A673 (cell line): ENCODE measurements around the gene DDI2. TPM values are rescaled to one million over a fixed set of nuclear protein-coding genes. Genes with fewer than 3 reads are reported as not detected.

Experiments
- BruUV-seq: library from RNA; stranded (reverse); fragments of 400-500 nt; replicated peaks from 2 replicates; lab custom pipeline; 2021; lab: Mats Ljungman, UMichigan
- CTCF ChIA-PET: fragments of 300-600 bp; sonication (Branson Sonifier 250); formaldehyde crosslinking; loops from one replicate; lab custom pipeline; 2022; ENCODE audit warnings: antibody characterized with exemption; lab: Charles Lee
- POLR2A ChIA-PET: fragments of 300-600 bp; sonication (Branson Sonifier 250); formaldehyde crosslinking; loops from one replicate; lab custom pipeline; 2022; ENCODE audit warnings: antibody characterized with exemption; ENCODE audit not compliant: low non-redundant PET; lab: Charles Lee
- DNase-seq: peaks from one replicate; pipeline ENCODE4 v3.0.0-alpha.2; 2015; ENCODE audit warnings: low spot score
- H3K27ac ChIP-seq: fragments of 200-600 bp; sonication (generic); 2 replicates; pipeline ENCODE4 v1.5.1; 2016; ENCODE audit warnings: mixed run types, low read depth, mild to moderate bottlenecking, mixed read lengths, antibody characterized with exemption, low read length; ENCODE audit not compliant: poor library complexity, severe bottlenecking
- H3K27me3 ChIP-seq: fragments of 200-600 bp; sonication (generic); replicated peaks from 2 replicates; pipeline ENCODE4 v1.6.1; 2017; ENCODE audit warnings: mixed run types, low read depth, mild to moderate bottlenecking, mixed read lengths, antibody characterized with exemption, low read length; ENCODE audit not compliant: insufficient read depth, poor library complexity
- H3K36me3 ChIP-seq: fragments of 200-600 bp; sonication (generic); 2 replicates; pipeline ENCODE4 v1.6.1; 2016; ENCODE audit warnings: mixed run types, mild to moderate bottlenecking, mixed read lengths, antibody characterized with exemption, low read length; ENCODE audit not compliant: insufficient read depth, poor library complexity, severe bottlenecking
- H3K4me1 ChIP-seq: fragments of 200-600 bp; sonication (generic); 2 replicates; pipeline ENCODE4 v1.6.1; 2017; ENCODE audit warnings: mixed run types, mild to moderate bottlenecking, mixed read lengths, antibody characterized with exemption, low read length; ENCODE audit not compliant: insufficient read depth, poor library complexity, severe bottlenecking
- H3K4me3 ChIP-seq: fragments of 200-600 bp; sonication (generic); 2 replicates; pipeline ENCODE4 v1.5.1; 2016; ENCODE audit warnings: low read depth, mixed run types, mild to moderate bottlenecking, mixed read lengths, low read length; ENCODE audit not compliant: poor library complexity, severe bottlenecking
- H3K9me3 ChIP-seq: fragments of 200-600 bp; sonication (generic); 2 replicates; pipeline ENCODE4 v1.6.1; 2016; ENCODE audit warnings: mixed run types, low read depth, mild to moderate bottlenecking, mixed read lengths, antibody characterized with exemption, low read length; ENCODE audit not compliant: poor library complexity, severe bottlenecking
- CTCF ChIP-seq: fragments of 300-800, 200-600 bp; sonication (generic); conservative IDR thresholded peaks from 2 replicates; pipeline ENCODE4 v1.5.1; 2017; ENCODE audit warnings: low read depth, mild to moderate bottlenecking, antibody characterized with exemption, low read length, moderate library complexity, mixed read lengths
- EZH2 ChIP-seq: fragments of 200-600 bp; sonication (generic); IDR thresholded peaks from 2 replicates; pipeline ENCODE4 v1.6.1; 2017; ENCODE audit warnings: borderline replicate concordance, low read depth, mild to moderate bottlenecking, mixed read lengths, antibody characterized with exemption, low read length; ENCODE audit not compliant: poor library complexity, severe bottlenecking
- intact Hi-C: fragments of 100-400 bp; cut with micrococcal nuclease; formaldehyde crosslinking; loops from one replicate; pipeline ENCODE4 v1.10.0; 2022; ENCODE audit not compliant: unreplicated experiment
- total RNA-seq: library from RNA; stranded (reverse); gene quantifications from 2 replicates; pipeline ENCODE4 v1.2.3, GENCODE V29; 2021

Gene DDI2
- total RNA-seq, 1 experiment from 2014 or later: 41.3 TPM

- Histone ChIP-seq H3K27me3 (no peaks in the 10 kb centered on the region), H3K27ac (peak overlapping the region; percentile 1), H3K4me1 (peaks cover 3% of the 10 kb centered on the region), H3K36me3 (peaks cover 54% of the 10 kb centered on the region), H3K9me3 (no peaks in the 10 kb centered on the region), H3K4me3 (no peak overlapping the region)
- intact Hi-C loops: no loop called here
- ChIA-PET CTCF (no interaction called here), POLR2A (interaction anchor here (0.5 kb wide), 1 partner anchor 348 kb away, joined by 4 read pairs; the partner anchor contains the start of gene ZBTB17)
- TF ChIP-seq CTCF (no peak), EZH2 (no peak)
- DNase-seq: no peak
- BruUV-seq: no TSS peak
Observed at GRCh38 chr1:15628003-15628402, 10.7 kb downstream of the DDI2 start.

DNA sequence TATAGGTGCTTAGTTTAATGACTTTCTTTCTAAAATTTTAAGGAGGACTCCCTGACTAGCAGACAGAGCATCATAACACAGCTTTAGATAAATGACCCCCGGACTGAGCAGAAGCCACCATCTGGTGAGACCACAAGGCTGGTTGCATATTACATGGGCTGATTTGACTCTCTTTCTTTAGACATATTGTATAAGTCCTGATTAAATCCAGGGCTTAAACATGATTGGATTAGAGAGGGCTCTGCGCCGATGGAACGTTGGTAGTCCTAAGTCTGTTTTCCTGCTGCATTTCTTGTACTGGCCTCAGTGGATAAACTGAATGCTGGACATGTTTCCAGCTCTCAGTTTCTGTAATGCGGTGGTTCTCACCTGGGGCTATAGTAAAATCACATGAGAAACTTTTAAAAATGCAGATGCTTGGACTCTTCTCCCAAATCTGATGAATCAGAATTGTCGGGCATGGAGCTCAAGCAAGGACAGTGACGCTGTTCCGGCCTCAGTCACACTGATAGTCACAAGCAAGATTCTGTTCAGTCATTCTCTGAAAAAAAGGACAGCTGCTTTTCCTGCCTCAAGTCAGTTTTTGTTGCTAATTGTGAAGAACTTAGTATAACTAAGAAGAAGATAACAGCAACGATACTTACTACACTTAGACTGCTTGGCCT is 16.6 kb downstream of the DDI2 start:
- CTCF ChIA-PET: no interaction called here
- TF ChIP-seq CTCF (no peak), EZH2 (no peak)
- Histone ChIP-seq H3K4me3 (no peak overlapping the region), H3K27me3 (no peaks in the 10 kb centered on the region), H3K36me3 (peaks cover 75% of the 10 kb centered on the region), H3K4me1 (no peaks in the 10 kb centered on the region), H3K9me3 (no peaks in the 10 kb centered on the region), H3K27ac (no peak overlapping the region)
- no peak for DNase-seq
- intact Hi-C loops: no loop called here
- BruUV-seq: no TSS peak
- POLR2A ChIA-PET: no interaction called here

DNA sequence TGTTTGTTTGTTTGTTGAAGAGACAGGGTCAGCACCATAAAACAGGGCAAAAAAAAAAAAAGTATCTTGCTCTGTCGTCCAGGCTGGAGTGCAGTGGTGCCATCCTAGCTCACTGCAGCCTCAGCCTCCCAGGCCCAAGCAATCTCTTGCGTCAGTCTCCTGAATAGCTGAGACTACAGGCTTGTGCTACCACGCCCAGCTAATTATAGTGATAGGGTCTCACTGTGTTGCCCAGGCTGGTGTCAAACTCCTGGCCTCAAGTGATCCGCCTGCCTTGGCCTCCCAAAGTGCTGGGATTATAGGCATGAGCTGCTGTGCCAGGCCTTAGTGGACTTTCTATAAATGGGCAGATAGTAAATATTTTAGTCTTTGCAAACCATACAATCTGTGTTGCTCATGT is 19.2 kb downstream of the DDI2 start:
- ChIA-PET CTCF (no interaction called here), POLR2A (no interaction called here)
- no TSS peak for BruUV-seq
- DNase-seq: no peak
- Histone ChIP-seq H3K9me3 (no peaks in the 10 kb centered on the region), H3K27me3 (no peaks in the 10 kb centered on the region), H3K4me1 (no peaks in the 10 kb centered on the region), H3K36me3 (peaks cover 74% of the 10 kb centered on the region), H3K4me3 (no peak overlapping the region), H3K27ac (no peak overlapping the region)
- intact Hi-C loops: no loop called here
- TF ChIP-seq EZH2 (no peak), CTCF (no peak)
